Measurements from ENCODE around the gene METTL25.
A peak's percentile ranks its signal among the peaks of the same experiment; 100 is the strongest.

Gene METTL25

DNA sequence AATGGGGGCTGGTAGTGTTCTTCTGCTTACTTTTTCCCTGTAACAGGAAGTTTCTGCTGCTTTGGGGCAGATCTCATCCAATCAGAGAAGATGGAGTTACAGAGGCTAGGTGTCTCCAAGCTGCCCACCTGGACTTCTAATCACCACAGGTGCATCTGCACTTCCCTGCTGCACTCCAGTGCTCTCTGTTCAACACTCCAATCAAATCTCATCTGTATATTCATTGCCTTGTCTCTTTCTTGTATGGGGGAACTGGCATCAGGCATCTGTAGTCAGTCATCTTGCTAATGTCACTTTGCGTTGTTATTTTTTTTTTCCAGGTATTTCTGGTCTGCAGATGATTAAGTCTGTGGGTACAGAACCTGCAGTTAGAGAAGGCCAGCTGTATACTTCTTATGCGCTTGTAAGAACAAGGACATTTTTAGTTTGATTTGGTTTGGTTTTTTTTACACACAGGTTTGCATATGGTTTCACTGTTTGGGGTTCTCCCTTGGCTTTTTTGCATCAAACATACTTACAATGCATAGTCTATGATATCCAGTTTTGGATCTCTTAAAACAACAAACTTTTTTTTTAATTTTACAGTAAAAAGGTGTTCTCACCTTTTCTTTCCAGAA, 116.0 kb downstream of the METTL25 start:
- no peak for DNase-seq

DNA sequence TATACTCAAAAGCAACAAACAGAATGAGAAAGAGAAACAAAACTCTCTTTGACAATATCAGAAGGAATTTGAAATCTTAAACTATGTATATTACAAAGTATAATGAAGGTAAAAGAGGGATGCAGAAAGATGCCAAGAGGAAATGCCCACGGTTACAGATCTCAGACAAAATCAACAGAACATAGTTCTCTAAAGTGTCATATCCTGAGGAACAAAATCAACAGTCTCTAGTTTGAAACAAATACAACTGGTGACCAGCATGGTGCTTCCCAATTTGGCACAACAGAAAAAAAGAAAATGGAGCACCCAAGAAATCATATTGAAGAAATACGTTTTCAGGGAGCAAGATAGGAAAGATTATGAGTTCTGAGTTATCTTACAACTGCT, 116.5 kb downstream of the METTL25 start:
- DNase-seq: no peak

DNA sequence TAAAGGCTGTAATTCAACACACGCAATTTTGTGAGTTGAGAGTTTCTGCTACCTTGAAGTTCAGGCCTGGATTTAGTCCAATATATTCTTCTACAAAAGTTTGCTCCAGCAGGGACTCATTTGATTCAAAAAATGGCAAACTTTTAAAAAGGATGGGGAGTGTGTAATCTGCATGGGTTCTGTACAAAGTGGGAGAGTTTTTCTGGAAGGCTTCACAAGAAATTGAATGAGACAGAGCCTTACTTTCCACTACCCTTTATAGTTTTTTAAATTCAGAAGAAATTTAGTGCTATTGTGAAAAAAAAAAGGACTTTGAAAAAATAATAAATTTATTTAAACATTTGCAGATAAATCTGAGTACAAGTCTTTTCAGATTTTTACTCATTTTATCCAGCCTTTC, 116.9 kb downstream of the METTL25 start:
- no peak for DNase-seq

DNA sequence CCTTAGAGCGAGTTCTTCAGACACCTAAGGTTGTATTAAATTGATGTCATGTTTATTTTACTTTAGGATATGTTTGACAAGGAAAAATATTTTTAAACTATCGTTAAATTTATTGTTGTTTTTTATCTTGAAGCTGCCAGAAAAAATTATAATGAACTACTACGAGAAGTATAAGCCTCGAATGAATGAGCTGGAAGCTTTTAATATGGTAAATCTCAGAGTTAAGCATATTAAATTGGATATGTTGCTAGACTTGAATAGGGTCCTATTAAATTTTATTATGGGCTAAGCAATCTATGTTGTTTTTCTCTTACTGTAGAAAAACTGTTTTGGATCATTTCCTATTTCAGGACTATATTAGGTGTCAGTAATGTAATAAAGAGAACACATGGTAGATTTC, 118.2 kb downstream of the METTL25 start:
- no peak for DNase-seq

DNA sequence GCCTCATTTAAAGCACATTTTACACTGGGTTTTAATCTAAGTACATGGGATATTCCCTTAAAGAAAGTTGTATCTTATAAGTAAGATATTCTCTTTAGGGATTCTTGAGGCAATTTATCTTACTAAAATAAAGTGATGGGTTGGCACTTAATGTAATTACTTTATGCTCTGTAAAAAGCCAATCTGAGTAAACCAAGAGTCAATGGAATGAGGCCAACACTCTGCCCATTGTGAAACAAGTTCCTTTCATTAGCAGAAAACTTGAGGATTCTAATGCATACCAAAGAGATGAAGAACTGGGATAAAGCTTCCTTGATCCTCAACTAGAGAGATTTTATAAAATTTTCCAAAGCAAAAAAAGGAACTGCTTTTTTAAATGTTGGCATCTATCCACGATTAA, 121.2 kb downstream of the METTL25 start:
- DNase-seq: no peak

DNA sequence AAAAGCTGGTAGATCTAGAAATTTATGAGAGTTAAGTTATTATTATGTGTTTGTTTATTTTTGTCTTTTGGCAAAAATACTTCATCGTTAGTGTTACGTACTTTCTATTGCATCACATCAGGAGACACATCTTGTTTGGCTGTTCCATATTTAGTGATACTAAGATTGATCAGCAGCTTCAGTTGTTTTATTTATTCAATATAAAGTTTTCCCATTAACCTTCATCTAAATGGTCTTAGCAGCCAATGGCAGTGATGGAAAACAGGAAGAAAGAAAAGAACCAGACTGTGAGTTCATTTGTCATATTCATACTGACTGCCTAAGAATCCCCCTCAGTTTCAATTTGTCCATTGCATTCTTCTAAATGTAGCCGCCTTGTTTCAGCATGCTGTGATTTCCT, 122.3 kb downstream of the METTL25 start:
- no peak for DNase-seq

DNA sequence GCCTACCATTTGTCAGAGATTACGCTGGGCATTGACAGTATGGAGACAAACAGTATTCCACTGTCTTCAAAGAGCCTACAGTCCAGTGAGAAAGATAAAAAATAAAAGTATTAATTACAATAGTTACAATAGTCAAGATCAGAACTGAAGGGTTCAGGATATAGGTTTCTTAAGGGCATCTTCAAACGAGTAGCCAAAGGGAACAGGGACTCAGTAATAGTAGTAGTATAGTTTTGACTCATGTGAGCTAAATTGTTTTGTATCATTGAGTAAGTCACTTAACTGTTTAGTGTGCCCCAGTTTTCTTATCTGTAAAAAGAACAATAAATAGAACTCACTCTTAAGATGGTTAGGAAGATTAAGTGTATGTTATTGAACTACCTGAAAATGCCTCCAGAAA, 123.6 kb downstream of the METTL25 start:
- DNase-seq: no peak

DNA sequence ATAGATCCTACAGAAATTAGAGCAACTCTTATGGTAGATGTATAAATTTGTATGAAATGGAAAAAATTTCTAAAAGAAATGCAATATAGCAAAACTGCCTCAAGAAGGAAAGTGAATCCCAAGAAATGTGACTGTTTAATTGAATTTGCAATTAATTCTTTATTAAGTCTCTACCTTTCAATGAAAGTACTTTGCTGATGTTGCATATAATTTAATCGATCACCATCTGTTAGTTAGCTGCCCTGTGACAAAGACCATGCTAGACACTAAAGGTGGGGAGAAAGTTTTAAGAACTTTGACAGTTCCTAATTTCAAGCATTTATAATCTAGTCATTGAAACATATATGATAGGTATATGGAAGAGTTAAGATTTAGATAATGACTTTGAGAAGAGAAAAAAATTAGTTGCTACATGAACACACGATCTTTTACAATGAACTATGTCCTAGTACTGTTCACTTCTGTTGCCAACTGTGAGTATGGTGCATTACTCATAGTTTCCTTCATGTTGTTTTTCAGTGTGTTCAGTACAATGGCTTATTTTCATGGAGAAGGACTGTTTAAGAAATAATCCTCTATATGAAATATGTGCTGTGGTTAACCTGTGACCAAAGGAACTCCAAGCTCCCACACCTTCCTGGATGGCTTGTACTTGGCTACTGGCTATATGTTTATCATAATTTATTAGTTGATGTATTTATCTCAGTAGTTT, 128.4 kb downstream of the METTL25 start:
- no peak for DNase-seq

DNA sequence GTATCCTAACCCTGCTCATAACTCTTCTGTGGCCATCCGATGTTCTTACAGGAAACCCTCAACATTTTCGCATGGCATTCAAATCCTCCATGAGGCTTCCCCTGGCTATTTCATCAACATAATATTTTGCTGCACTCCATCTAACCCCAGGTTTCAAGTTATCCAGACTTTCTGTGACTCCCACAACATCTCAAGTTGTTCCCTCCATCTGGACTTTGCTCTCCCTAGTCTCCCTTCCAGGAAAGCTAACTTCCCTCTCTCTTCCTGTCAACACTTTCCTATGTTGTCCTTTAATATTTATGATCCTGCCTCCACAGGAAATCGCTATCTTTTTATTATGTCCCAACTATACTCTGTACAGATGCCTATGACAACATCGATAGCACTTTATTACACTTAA, 146.1 kb downstream of the METTL25 start:
- DNase-seq: no peak

DNA sequence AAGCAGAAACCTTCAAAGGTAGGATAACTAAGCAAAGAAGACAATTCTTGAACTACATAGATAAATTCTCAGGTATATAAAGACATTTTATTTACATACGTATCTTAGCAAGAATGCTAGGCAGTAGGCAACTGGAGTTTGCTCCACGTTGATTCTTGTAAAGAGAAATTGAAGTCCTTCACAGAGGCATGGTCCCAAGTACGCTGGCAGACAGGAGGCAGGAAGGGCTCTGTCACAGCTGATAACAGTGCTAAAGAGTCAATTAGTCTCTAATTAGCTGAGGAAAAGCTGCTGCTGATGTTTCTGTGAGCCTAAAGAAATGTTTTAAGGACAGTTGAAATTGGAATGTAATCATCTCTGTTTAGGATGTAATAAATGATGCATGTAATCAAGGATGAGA, 146.8 kb downstream of the METTL25 start:
- DNase-seq: peak; percentile 48

DNA sequence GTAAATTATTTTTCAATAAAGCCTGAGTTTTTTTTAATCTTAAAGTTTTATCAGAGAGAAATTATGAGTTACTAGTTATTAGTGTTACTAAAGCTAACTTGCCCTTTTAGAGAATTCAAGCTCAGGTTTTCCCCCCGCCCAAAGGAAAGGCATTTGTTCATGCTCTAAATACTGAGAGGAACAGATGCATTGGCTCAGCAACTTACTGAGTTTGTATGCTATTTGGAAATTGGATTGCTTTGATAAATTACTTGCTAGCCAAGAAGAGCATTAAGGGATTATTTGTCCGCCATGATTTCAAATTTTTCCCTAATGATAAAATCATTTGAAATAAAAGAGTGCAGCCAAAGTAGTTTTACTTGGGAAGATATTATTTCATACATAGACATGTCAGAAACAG, 149.4 kb downstream of the METTL25 start:
- DNase-seq: peak; percentile 96

DNA sequence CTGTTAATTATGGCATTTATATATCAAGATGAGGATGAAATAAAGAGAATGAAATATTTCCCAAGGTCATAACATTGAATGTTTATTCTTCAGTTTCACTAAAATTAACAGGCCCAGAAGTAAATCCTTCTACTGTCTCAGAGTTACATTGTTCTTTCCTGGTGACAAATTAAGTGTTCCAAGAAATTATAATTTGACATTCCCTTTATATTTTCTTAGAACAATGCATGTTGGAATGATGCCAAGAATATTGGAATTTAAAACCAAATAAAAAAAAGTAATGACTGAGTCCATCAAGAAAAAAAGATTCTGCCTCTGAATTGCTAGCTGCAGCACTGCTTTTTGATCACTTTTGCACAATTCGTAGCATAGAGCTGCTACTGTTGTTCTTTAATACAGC, 152.1 kb downstream of the METTL25 start:
- DNase-seq: no peak

DNA sequence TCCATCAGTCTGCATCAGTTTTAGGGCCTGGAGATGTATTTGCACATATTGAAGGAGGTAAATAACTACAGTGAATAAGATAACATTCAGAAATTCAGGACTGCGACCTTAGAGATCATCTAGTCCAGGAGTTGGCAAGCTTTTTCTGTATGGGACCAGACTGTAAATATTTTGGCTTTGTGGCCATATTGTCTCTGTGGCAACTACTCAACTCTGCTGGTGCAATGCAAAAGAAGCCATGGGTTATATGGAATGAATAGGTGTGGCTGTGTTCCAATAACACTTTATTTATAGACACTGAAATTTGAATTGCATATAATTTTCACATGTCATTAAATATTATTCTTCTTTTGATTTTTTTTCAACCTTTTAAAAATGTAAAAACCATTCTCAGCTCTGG, 156.6 kb downstream of the METTL25 start:
- DNase-seq: no peak

DNA sequence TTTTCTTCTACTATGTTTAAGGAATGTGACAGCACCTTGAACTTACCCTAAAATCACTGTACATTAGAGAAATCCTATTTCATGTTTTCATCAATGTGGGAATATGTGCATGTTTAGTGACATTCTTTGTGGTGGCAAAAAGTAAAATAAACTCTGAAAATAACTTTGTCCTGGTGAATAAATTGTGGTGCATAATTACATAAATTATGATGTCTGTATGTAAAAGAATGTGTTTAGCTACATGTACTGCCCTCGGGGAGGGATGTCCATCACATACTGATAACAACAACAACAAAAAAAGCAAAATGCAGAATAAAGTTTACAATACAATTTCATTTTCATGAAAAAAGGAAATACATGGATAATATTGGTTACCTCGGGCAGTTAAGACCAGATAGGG, 157.3 kb downstream of the METTL25 start:
- no peak for DNase-seq

DNA sequence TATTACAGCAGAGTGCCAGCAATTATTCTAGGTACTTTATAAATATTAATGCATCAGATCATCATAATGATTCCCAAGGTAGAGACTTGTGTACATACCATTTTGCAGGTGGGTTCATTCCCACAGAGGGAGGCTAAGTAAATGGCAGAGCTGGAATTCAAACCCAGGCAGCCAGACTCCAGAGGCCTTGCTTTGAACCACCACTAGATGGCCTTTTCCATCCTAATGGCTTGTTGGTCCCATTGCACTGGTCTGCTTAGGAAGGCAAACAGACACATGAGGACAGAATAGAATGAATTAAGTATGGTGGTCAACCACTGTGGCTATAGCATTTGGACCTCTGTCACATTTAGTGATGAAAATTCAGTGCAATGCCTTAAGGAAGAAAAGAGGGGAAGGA, 158.7 kb downstream of the METTL25 start:
- peak; percentile 60 for DNase-seq

DNA sequence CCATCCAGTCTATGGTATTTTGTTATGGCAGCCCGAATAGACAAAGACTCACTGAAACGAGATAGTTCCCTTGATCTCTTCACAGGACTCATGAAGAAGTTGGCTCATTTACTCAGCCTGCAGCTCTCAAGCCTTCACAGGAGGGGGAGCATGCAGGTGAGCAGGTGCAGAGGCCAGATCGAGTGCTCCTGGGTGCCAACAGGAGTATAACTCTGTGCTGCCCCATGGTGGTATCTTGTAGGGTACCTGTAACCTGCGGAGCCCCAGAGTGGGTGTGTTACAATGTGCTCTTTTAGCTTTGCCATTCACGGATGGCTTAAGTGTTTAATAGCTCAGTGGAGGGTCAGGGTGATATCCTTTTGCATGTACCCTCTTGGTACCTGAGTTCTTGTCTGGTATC, 159.5 kb downstream of the METTL25 start:
- no peak for DNase-seq

DNA sequence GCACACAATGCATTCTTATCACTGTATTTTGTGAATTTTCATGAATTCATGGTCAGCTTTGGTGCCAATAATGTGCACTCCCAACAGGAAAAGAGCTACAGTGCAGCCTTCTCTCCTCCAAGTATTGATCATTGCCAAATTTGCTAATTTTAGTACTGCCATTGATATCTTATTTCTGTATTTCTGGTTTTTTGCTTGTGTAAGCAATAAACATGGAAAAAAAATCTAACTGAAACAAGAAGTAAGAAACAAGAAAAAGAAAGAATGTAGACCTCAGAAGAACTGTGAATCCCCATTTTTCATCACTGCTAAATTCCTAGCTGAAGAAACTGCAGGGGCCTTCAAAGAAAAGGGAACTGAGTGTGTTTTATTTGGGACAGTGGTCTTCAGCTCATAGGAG, 161.2 kb downstream of the METTL25 start:
- no peak for DNase-seq

DNA sequence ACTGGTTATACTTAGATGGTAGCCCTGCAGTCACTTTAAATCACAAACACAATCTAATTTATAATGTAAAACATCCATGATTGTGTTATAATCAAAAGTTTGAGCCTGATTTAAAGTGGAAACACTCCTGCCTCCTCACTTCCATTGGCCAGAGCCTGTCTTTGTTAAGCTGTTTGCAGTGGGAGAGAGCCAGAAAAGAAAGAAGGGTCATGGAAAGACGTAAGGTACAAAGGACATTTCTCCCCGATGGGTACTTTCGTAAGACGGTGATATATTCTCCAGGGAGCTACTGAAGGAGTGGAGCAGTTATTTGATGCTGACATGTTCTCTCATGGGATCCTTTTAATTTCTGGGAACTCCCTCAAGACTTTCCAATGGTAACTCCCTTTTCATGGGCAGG, 164.0 kb downstream of the METTL25 start:
- DNase-seq: no peak

DNA sequence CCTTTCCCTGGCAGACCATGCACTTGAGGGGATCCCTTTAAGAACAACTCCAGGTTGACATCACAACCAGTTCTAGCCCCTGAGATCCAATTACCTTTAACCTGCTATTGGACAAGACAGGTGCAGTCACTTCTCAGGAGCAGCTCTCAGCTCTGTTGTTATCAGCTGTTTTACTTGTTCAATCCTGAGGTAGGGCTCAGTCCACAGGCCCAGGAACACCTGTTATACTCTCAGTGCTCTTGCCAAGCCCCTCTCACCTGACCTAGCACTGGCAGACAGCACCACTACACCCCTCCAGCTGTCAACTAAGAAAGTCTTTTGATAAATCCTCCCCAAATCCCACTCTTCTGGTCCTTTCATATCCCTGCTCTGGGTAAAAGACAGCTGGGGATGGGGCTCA, 164.4 kb downstream of the METTL25 start:
- DNase-seq: peak; percentile 19

DNA sequence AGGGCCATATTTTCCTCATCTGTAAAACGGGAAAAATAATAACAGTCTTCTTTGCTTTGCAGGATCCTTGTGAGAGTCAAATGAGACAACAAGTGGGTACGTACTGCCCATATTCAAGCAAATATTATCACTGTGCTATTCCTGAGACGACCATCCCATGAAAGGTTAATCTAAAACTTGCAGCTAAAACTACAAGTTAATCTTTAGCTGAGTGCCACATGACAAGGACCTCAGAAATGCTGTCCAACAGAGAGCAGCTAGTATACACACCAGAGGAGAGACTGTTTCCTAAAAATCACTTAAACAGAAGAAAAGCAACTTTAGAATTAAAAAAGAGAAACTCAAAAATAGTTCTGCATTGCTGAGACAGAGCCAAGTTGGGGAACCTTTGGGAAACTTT, 165.7 kb downstream of the METTL25 start:
- no peak for DNase-seq

DNA sequence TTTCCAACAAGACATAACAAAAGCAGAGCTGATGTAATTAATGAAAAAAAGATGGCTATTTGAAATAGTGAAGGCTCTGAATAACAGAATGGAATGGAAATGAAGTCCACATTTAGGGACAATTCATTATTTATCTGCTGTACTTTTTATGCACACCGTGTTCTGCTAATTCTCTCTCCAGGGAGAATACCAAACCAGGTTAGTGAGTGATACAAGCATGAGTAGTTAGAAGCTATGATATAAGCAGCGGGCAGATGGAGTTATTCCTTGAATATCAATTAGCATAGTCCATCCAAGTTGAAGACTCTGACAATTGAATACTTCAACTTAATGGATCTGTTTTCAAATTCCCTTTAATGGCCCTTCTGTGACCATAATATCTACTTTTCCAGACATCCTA, 166.3 kb downstream of the METTL25 start:
- DNase-seq: no peak

DNA sequence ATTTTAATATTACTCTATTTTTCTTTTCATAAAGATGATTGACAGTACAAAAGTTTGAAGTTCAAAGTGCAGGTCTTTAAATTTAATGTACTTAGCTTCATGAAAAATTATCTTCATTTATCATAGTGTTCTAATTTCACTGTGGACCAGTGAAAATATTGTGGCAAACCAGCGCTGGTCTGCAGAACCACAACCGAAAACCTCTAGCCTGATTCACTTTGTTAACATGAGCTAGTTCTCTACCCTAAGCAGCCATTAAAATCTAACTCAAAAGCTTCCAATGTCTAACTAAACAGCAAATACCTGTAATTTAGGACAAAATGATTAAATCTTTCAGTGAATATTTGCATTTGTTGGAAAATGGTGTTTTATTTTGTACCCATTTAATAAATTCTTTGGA, 167.3 kb downstream of the METTL25 start:
- no peak for DNase-seq

DNA sequence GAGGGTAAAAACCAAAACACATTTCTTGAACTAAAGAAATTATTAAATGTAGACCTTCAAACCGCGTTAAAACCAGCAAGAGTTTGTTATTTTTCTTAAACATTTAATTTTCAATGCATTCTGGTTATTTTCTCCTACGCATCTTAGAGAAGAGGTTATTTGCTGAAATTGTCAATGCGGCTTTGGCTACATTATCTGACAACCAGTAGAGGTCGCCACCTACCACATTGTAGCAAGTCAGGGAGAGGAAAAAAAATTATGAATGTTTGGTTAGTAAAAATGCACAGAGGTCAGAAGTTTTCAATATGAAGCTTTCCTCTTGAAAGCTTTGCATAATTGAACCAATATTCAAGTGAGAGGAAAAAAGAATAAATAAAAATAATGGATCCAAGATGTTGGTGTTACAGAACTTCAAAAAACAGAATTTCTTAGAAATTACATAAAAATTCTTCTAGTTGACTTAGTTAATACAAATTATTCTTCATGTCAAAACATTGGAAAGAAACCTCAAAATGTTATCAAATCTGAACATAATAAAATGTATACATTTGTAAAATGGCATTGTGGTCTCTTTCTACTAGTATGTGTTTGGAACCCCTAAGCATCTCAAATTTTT, 168.9 kb downstream of the METTL25 start:
- peak; percentile 69 for DNase-seq

Data from NCI-H82 (cell line).